Prostate gland (tissue), 2 donors: ENCODE data around the gene GMDS.

Experiments
- CTCF ChIP-seq, 4 experiments: fragments of 200-600 bp in 2 of 4; fragments of 450-650 bp in 2 of 4; sonication (generic) in 2 of 4; IDR thresholded peaks; 1 replicate in 3 of 4; 2 replicates in 1 of 4; pipeline ENCODE4 v1.5.1; 2016 to 2019; ENCODE audit warnings: antibody characterized with exemption in 4 of 4, mild to moderate bottlenecking in 2 of 4, moderate library complexity in 2 of 4
- POLR2A ChIP-seq: fragments of 450-650 bp; IDR thresholded peaks from one replicate; pipeline ENCODE4 v1.6.1; 2016; ENCODE audit warnings: antibody characterized with exemption, mild to moderate bottlenecking

DNA sequence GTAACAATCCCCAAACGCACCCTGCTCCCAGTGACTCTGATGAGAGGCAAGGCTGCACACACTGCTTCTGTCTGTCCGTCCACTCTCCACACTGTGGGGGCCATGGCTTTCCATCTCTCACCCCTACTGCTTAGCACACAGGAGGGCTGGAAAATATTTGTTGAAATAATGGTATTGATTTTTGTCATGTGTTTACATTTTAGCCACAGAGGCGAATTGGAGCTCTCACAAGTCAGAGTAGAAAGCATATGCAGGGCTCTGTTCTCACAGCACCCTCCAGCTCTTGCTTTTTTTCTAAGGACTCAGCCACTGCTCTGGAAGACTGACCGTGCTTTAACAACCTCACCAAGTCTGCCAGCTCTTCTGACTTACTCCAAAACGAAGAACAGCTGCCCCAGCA is 273.8 kb downstream of the GMDS start:
- TF ChIP-seq CTCF (IDR thresholded peaks at IDR 0.05): no peak
- TF ChIP-seq POLR2A: no peak
